Inferior parietal cortex (tissue), 1 donor: ENCODE measurements around the gene RASSF4.

Experiments
- DNase-seq: peaks from one replicate; pipeline ENCODE4 v3.0.0-alpha.2; 2016; ENCODE audit errors: extremely low spot score

RASSF4 gene

GRCh38 chr10:44959247-44960087 lies at the start of gene RASSF4:
Gene RASSF4, plus strand, starts transcription at chr10:44959802. Its CDS starts 10,401 bp downstream, at chr10:44970203.
- DNase-seq: peak; percentile 82

GRCh38 chr10:44909910-44910309 lies 49.7 kb upstream of the RASSF4 start:
- no peak for DNase-seq

GRCh38 chr10:44910602-44911001 lies 49.0 kb upstream of the RASSF4 start:
- DNase-seq: no peak

- no peak for DNase-seq
Observed at GRCh38 chr10:44911081-44911540, 48.5 kb upstream of the RASSF4 start, which contains the start of gene TMEM72. Gene TMEM72, plus strand, starts transcription at chr10:44911337. Its CDS starts 176 bp downstream, at chr10:44911513.

- no peak for DNase-seq
Observed at GRCh38 chr10:44911951-44912350, 47.7 kb upstream of the RASSF4 start.

GRCh38 chr10:44913350-44914081 lies 46.1 kb upstream of the RASSF4 start:
- peak; percentile 13 for DNase-seq

GRCh38 chr10:44914891-44915290 lies 44.7 kb upstream of the RASSF4 start:
- DNase-seq: no peak

GRCh38 chr10:44916429-44916828 lies 43.2 kb upstream of the RASSF4 start:
- no peak for DNase-seq

GRCh38 chr10:44917848-44918247 lies 41.8 kb upstream of the RASSF4 start:
- DNase-seq: no peak

- DNase-seq: no peak
Observed at GRCh38 chr10:44920252-44920651, 39.4 kb upstream of the RASSF4 start.

GRCh38 chr10:44921061-44921460 lies 38.5 kb upstream of the RASSF4 start:
- DNase-seq: no peak

GRCh38 chr10:44921506-44921905 lies 38.1 kb upstream of the RASSF4 start:
- no peak for DNase-seq

GRCh38 chr10:44922021-44922420 lies 37.6 kb upstream of the RASSF4 start:
- DNase-seq: no peak

- DNase-seq: no peak
Observed at GRCh38 chr10:44922796-44923545, 36.6 kb upstream of the RASSF4 start.

- DNase-seq: no peak
Observed at GRCh38 chr10:44923611-44924010, 36.0 kb upstream of the RASSF4 start.

GRCh38 chr10:44924261-44925040 lies 35.2 kb upstream of the RASSF4 start:
- no peak for DNase-seq

GRCh38 chr10:44925224-44925623 lies 34.4 kb upstream of the RASSF4 start:
- DNase-seq: no peak

- no peak for DNase-seq
Observed at GRCh38 chr10:44925811-44926750, 33.5 kb upstream of the RASSF4 start.

GRCh38 chr10:44926751-44927351 lies 32.8 kb upstream of the RASSF4 start:
- DNase-seq: no peak

- no peak for DNase-seq
Observed at GRCh38 chr10:44927352-44927751, 32.2 kb upstream of the RASSF4 start.
